GM10266 (cell line): ENCODE results near the gene CACNA1D.

Source experiments
- DNase-seq: peaks from one replicate; pipeline ENCODE4 v3.0.0; 2012; ENCODE audit errors: extremely low spot score
- CTCF ChIP-seq: IDR thresholded peaks from 2 replicates; pipeline ENCODE4 v1.5.1; 2012; ENCODE audit warnings: mild to moderate bottlenecking, low read depth; ENCODE audit not compliant: control insufficient read depth, insufficient read depth; ENCODE audit errors: missing control alignments

CACNA1D gene

GRCh38 chr3:53486961-53487654 is 7.3 kb upstream of the CACNA1D start:
- no peak for DNase-seq
- no peak for TF ChIP-seq CTCF

GRCh38 chr3:53489386-53489785 is 5.0 kb upstream of the CACNA1D start:
- DNase-seq: no peak
- TF ChIP-seq CTCF: no peak

- DNase-seq: no peak
- no peak for TF ChIP-seq CTCF
Measured at GRCh38 chr3:53489787-53490458, 4.5 kb upstream of the CACNA1D start.

- no peak for DNase-seq
- TF ChIP-seq CTCF: no peak
Measured at GRCh38 chr3:53490459-53490968, 3.9 kb upstream of the CACNA1D start.

- TF ChIP-seq CTCF: no peak
- no peak for DNase-seq
Measured at GRCh38 chr3:53491276-53491675, 3.1 kb upstream of the CACNA1D start.

GRCh38 chr3:53493595-53493962 is 832 bp upstream of the CACNA1D start:
- no peak for DNase-seq
- TF ChIP-seq CTCF: no peak

- no peak for TF ChIP-seq CTCF
- DNase-seq: no peak
Measured at GRCh38 chr3:53495146-53495519, 722 bp downstream of the CACNA1D start.
